Pancreas (tissue), 10 donors: ENCODE results near the gene TSPYL1. TPM values are rescaled to one million over a fixed set of nuclear protein-coding genes. Genes with fewer than 3 reads are reported as not detected.
A peak's percentile ranks its signal among the peaks of the same experiment; 100 is the strongest.

ENCODE experiments used
- ATAC-seq, 4 donors: fragments of 200-7000 bp; cut with Tn5 transposase; one replicate each; pipeline versions ENCODE4 v1.8.0 to v1.9.1; 2020; ENCODE audit warnings: mild to moderate bottlenecking in 4 of 4, moderate library complexity in 4 of 4
- DNase-seq, 6 donors: peaks; one replicate each; pipeline ENCODE4 v3.0.0-alpha.2; 2020
- FAIRE-seq: peaks from 2 replicates; lab custom pipeline; 2012; peaks lifted over from hg19 to GRCh38; lab: Jason Lieb, UNC
- H3K27ac ChIP-seq, 4 donors: fragments of 200-600 bp; sonication (generic); 1 replicate in 3 of 4; 2 replicates in 1 of 4; pipeline versions ENCODE4 v1.5.0 to v1.8.0; 2020
- H3K27me3 ChIP-seq, 4 donors: fragments of 200-600 bp; one replicate each; pipeline ENCODE4 v1.8.0; 2021
- H3K36me3 ChIP-seq, 3 donors: fragments of 200-600 bp; sonication (generic) in 1 of 3; one replicate each; pipeline versions ENCODE4 v1.5.0 to v1.8.0; 2020 to 2021
- H3K4me1 ChIP-seq, 3 donors: fragments of 200-600 bp; one replicate each; pipeline ENCODE4 v1.8.0; 2021
- H3K4me3 ChIP-seq, 4 donors: fragments of 200-600 bp; sonication (generic) in 2 of 4; one replicate each; pipeline versions ENCODE4 v1.5.0 to v1.8.0; 2020 to 2021
- H3K9me3 ChIP-seq, 4 donors: fragments of 200-600 bp; one replicate each; pipeline ENCODE4 v1.8.0; 2021
- WGBS, 2 donors: extraction: QIAGEN DNeasy Blood & Tissue Kit; methylation state at CpG; one replicate each; pipeline ENCODE4 v1.1.7; 2013; 5-methylcytosine and 5-hydroxymethylcytosine counted together
- intact Hi-C, 3 donors: fragments of 100-400 bp; cut with DNase I; formaldehyde crosslinking; loops; one replicate each; pipeline versions ENCODE4 v1.11.1 to v1.14.2; 2022
- polyA plus RNA-seq, 2 donors: library from polyadenylated mRNA; stranded (reverse); fragments of 200-250 nt; gene quantifications; one replicate each; pipeline ENCODE4 v1.2.3, GENCODE V29; 2013
- total RNA-seq, 6 donors: library from RNA; stranded (reverse); fragmentation: NEBNext Ultra II Directional in 4 of 6; extraction: Animal tissue kit (Norgen Biotek cat#: 25700) in 4 of 6; gene quantifications; one replicate each; pipeline versions ENCODE4 v1.2.1 to v1.2.4, GENCODE V29; 2021 to 2023
- TF ChIP-seq, protein P1 (sequence below), 4 donors: fragments of 200-600 bp; sonication (generic) in 3 of 4; IDR thresholded peaks; one replicate each; pipeline versions ENCODE4 v1.5.0 to v1.8.0; 2021; ENCODE audit warnings: antibody characterized with exemption in 4 of 4
- donor health status: healthy with polysubstance abuse.
- donor health status: DM: no; HTN: no; CAD: no; lungs with moderate emphysema.
- donor health status: DM: no; HTN: no; CAD: no.
- donor health status: control.
- donor health status: control.
- donor health status: Bipolar disorder and iron deficiency.
- donor health status: DM: yes; HTN: yes; CAD: no.
- donor health status: DM: no; HTN: no; CAD: no.
- donor health status: DM: no; HTN: no; CAD: no.
- donor health status: DM: yes; HTN: yes; CAD: no.

TSPYL1 gene
- total and polyA plus RNA-seq, 8 donors: 11.9 to 50.3 (median 37.2) TPM

DNA sequence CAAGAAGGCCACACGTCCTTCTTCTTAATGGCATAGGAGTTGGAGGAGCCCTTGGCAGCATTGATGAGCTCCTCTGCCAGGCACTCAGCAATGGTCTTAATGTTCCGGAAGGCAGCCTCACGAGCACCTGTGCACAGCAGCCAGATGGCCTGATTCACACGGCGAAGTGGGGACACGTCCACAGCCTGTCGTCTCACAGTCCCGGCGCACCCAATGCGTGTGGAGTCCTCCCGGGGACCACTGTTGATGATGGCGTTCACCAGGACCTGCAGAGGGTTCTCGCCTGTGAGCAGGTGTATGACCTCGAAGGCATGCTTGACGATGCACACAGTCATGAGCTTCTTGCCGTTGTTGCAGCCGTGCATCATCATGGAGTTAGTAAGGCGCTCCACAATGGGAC lies 21.2 kb downstream of the TSPYL1 start:
- no peaks in the 10 kb centered on the region for H3K27me3 ChIP-seq
- H3K4me3 ChIP-seq: no peak overlapping the region
- intact Hi-C loops: no loop called here
- no peaks in the 10 kb centered on the region for H3K9me3 ChIP-seq
- peaks cover 7 to 9% (median 8%) of the 10 kb centered on the region in 3 donors for H3K4me1 ChIP-seq
- TF ChIP-seq, protein P1, sequence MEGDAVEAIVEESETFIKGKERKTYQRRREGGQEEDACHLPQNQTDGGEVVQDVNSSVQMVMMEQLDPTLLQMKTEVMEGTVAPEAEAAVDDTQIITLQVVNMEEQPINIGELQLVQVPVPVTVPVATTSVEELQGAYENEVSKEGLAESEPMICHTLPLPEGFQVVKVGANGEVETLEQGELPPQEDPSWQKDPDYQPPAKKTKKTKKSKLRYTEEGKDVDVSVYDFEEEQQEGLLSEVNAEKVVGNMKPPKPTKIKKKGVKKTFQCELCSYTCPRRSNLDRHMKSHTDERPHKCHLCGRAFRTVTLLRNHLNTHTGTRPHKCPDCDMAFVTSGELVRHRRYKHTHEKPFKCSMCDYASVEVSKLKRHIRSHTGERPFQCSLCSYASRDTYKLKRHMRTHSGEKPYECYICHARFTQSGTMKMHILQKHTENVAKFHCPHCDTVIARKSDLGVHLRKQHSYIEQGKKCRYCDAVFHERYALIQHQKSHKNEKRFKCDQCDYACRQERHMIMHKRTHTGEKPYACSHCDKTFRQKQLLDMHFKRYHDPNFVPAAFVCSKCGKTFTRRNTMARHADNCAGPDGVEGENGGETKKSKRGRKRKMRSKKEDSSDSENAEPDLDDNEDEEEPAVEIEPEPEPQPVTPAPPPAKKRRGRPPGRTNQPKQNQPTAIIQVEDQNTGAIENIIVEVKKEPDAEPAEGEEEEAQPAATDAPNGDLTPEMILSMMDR (IDR thresholded peaks at IDR 0.05): no peak
- 90 to 92% methylated on average over 18 of the region's 18 CpGs for WGBS, 2 donors
- no peaks in the 10 kb centered on the region for H3K36me3 ChIP-seq
- FAIRE-seq (no peak), DNase-seq (no peak), ATAC-seq (no peak)
- no peak overlapping the region for H3K27ac ChIP-seq

DNA sequence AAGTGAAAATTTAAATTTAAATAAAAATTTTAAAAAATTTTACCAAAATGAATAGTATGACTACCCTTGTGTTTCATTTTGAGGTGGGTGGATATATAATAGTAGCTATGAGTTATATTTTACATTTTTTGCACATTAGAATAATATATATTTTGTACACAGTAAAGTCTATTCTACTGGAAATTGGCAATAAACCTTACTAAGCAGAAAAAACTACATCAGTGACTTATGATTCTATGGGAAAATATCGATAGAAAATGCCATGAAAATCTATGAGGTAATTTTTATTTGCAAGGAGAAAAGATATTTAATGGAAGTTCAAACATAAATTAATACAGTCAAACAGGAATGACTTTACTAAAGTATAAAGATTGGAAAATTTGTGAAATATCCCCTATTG lies 23.0 kb downstream of the TSPYL1 start:
- Histone ChIP-seq H3K27me3 (no peaks in the 10 kb centered on the region), H3K4me1 (peaks cover 8 to 21% (median 20%) of the 10 kb centered on the region in 3 donors), H3K36me3 (no peaks in the 10 kb centered on the region), H3K4me3 (no peak overlapping the region), H3K9me3 (no peaks in the 10 kb centered on the region), H3K27ac (no peak overlapping the region)
- TF ChIP-seq, protein P1 (IDR thresholded peaks at IDR 0.05): no peak
- DNase-seq (no peak), ATAC-seq (no peak), FAIRE-seq (no peak)
- WGBS, 2 donors: 84 to 87% methylated on average over 1 of the region's 1 CpG
- intact Hi-C loops: no loop called here

DNA sequence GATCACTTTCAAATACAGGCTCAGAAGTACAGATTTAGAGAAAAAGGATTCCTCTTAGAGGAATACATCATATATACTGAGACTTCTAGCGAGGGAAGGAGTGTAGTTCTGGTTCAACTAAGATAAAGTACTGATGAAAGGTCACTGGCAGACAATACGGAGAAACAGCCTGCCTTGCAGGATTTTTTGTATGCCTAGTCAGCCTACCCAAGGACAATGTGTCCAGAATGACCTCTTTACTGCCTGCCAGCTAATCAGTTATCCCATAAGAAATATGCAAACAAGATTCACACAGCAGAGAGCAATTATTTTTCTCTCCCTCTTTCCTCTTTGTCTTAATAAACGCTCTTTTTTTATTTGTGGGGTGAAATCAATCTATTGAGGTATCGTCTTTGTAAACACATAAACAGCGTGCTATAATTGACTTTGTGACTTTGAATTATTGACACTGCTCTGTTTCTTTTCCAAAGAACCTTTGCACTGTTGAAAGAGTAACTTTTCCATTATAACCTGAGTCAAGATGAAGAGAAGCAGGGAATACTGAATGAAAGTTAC lies 24.4 kb downstream of the TSPYL1 start:
- Histone ChIP-seq H3K36me3 (no peaks in the 10 kb centered on the region), H3K27me3 (no peaks in the 10 kb centered on the region), H3K9me3 (no peaks in the 10 kb centered on the region), H3K4me1 (peaks cover 8 to 32% (median 29%) of the 10 kb centered on the region in 3 donors), H3K4me3 (no peak overlapping the region), H3K27ac (no peak overlapping the region)
- DNase-seq (no peak), FAIRE-seq (no peak), ATAC-seq (no peak)
- TF ChIP-seq, protein P1 (IDR thresholded peaks at IDR 0.05): no peak
- intact Hi-C loops: no loop called here
- 9 to 11% methylated on average over 5 of the region's 5 CpGs for WGBS, 2 donors

DNA sequence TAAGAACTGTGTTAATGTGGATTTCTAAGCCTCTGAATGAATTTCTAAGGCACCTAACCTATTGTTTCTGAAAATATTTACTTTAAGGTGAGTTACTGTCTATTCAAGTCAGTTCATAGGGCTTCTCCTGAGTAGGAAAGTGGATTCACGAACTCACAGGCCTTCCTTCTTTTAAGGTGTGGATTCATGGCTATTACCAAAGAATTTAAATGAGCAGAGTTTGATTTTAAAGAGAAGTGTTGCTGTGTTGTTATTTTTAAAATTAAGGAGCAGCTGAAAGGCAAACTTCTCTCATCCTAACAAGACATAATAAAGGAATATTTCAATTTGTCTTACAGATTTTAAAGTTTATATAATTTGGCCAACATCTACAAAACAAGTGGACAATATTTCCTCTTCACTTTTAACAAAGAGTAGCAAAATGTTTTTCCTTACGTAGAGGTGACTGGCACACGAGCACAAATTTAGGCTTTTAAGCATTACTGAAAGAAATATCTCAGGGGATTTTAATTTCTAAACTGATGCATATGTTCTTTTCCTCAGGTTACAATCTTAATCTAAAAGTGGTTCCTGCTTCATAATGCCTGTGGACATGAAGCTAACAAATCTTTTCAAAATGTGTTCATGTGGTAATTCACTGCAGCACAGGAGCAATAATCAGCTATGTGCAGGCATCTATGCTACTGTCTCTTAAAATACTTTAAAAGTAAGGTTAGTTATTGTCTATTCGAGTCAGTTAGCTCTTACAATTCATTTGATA lies 25.3 kb downstream of the TSPYL1 start:
- DNase-seq (no peak), FAIRE-seq (no peak), ATAC-seq (peak in 2 of 4 donors; percentile 2 to 5)
- Histone ChIP-seq H3K9me3 (no peaks in the 10 kb centered on the region), H3K36me3 (no peaks in the 10 kb centered on the region), H3K27ac (peak overlapping the region; percentile 70 to 91 (median 78)), H3K4me3 (peak overlapping the region; percentile 78 to 98 (median 93)), H3K27me3 (no peaks in the 10 kb centered on the region), H3K4me1 (peaks cover 8 to 40% (median 29%) of the 10 kb centered on the region in 3 donors)
- intact Hi-C loops: no loop called here
- 13 to 17% methylated on average over 4 of the region's 4 CpGs for WGBS, 2 donors
- TF ChIP-seq, protein P1 (IDR thresholded peaks at IDR 0.05): no peak
